K562 (cell line): ENCODE measurements around the gene DTNBP1. TPM values are rescaled to one million over a fixed set of nuclear protein-coding genes. Genes with fewer than 3 reads are reported as not detected.

Experiments used
- ATAC-seq: fragments of 200-7000 bp; cut with Tn5 transposase; 3 replicates; pipeline ENCODE4 v1.9.1; 2020; ENCODE audit warnings: moderate library complexity
- BruUV-seq: library from RNA; stranded (reverse); fragments of 400-500 nt; replicated peaks from 2 replicates; lab custom pipeline; 2021; lab: Mats Ljungman, UMichigan
- CTCF ChIA-PET: fragments of 300-600 bp; formaldehyde crosslinking; extraction: SDS; loops from one replicate; lab custom pipeline; 2021; ENCODE audit warnings: low intra/inter-chr PET ratio; lab: Yijun Ruan, JAX
- POLR2A ChIA-PET: fragments of 300-600, 350-650 bp; sonication (Branson Sonifier 250); formaldehyde crosslinking; extraction: SDS; loops from one replicate; lab custom pipeline; 2021; ENCODE audit warnings: antibody characterized with exemption, inconsistent platforms; lab: Yijun Ruan, JAX
- DNase-seq, 4 experiments: peaks; one replicate each; pipeline versions ENCODE4 v3.0.0 to v3.0.0-alpha.2; 2011 to 2018; ENCODE audit warnings: low spot score in 3 of 4, mixed read lengths in 3 of 4; ENCODE audit errors: extremely low read depth in 1 of 4
- FAIRE-seq: peaks from 2 replicates; lab custom pipeline; 2011; peaks lifted over from hg19 to GRCh38; lab: Jason Lieb, UNC
- H2AFZ ChIP-seq: 2 replicates; pipeline ENCODE4 v1.6.0; 2011; ENCODE audit warnings: low read depth, low read length, control low read depth, inconsistent platforms
- H3K27ac ChIP-seq: fragments of 200-600 bp; 3 replicates; pipeline ENCODE4 v1.8.0; 2011; ENCODE audit warnings: low read depth, mild to moderate bottlenecking, control low read depth, inconsistent platforms, low read length, moderate library complexity, mixed read lengths; ENCODE audit errors: extremely low read depth
- H3K27me3 ChIP-seq, 2 experiments: fragments of 300-600 bp in 1 of 2; 2 replicates in 1 of 2; 3 replicates in 1 of 2; pipeline versions ENCODE4 v1.6.0 to v1.8.0; 2011; ENCODE audit warnings: inconsistent platforms in 2 of 2, low read length in 2 of 2, mild to moderate bottlenecking in 1 of 2, mixed read lengths in 1 of 2, moderate library complexity in 1 of 2; ENCODE audit not compliant: control insufficient read depth in 2 of 2, insufficient read depth in 2 of 2
- H3K36me3 ChIP-seq: fragments of 300-600 bp; 3 replicates; pipeline ENCODE4 v1.8.0; 2011; ENCODE audit warnings: mild to moderate bottlenecking, low read length, inconsistent platforms; ENCODE audit not compliant: control insufficient read depth, insufficient read depth
- H3K4me1 ChIP-seq, 2 experiments: fragments of 200-600 bp in 1 of 2; replicated peaks in 1 of 2; 2 replicates in 1 of 2; 3 replicates in 1 of 2; pipeline versions ENCODE4 v1.5.1 to v1.8.0; 2011; ENCODE audit warnings: inconsistent platforms in 2 of 2, low read length in 2 of 2, mild to moderate bottlenecking in 1 of 2, mixed read lengths in 1 of 2, moderate library complexity in 1 of 2; ENCODE audit not compliant: control insufficient read depth in 2 of 2, insufficient read depth in 2 of 2
- H3K4me2 ChIP-seq: 2 replicates; pipeline ENCODE4 v1.6.1; 2011; ENCODE audit warnings: low read length, control low read depth, inconsistent platforms, mixed read lengths; ENCODE audit not compliant: insufficient read depth
- H3K4me3 ChIP-seq: fragments of 200-600 bp; sonication (generic), shearing (Covaris generic); 2 replicates; pipeline ENCODE4 v1.5.1; 2016; ENCODE audit warnings: control low read depth, inconsistent platforms
- H3K79me2 ChIP-seq: fragments of 200-600 bp; 3 replicates; pipeline ENCODE4 v1.8.0; 2011; ENCODE audit warnings: low read length, inconsistent platforms; ENCODE audit not compliant: control insufficient read depth, insufficient read depth
- H3K9ac ChIP-seq, 2 experiments: 2 replicates each; pipeline versions ENCODE4 v1.6.0 to v1.6.1; 2011; ENCODE audit warnings: low read depth in 2 of 2, low read length in 2 of 2, control low read depth in 1 of 2, inconsistent platforms in 1 of 2, mild to moderate bottlenecking in 1 of 2, mixed read lengths in 1 of 2; ENCODE audit not compliant: insufficient read depth in 1 of 2
- H3K9me1 ChIP-seq: one replicate; pipeline ENCODE4 v1.6.0; 2011; ENCODE audit warnings: inconsistent platforms, mild to moderate bottlenecking, low read length, moderate library complexity; ENCODE audit not compliant: control insufficient read depth, insufficient read depth
- H3K9me3 ChIP-seq: replicated peaks from 2 replicates; pipeline ENCODE4 v1.5.1; 2011; ENCODE audit warnings: low read depth, low read length, inconsistent platforms; ENCODE audit not compliant: control insufficient read depth, insufficient read depth
- H4K20me1 ChIP-seq: replicated peaks from 2 replicates; pipeline ENCODE4 v1.6.1; 2011; ENCODE audit warnings: low read length, inconsistent platforms, mixed read lengths; ENCODE audit not compliant: control insufficient read depth, insufficient read depth
- ELK3 ChIP-seq: fragments of 450-650 bp; formaldehyde crosslinking; IDR thresholded peaks from 2 replicates; pipeline ENCODE4 v1.4.0; 2020; ENCODE audit warnings: mild to moderate bottlenecking
- HOXB6 ChIP-seq: fragments of 250-450 bp; sonication (Bioruptor Pico); IDR thresholded peaks from 2 replicates; pipeline ENCODE4 v1.5.1; 2022; ENCODE audit warnings: mild to moderate bottlenecking, borderline replicate concordance
- JUND ChIP-seq, 2 experiments: IDR thresholded peaks; 2 replicates in 1 of 2; 3 replicates in 1 of 2; pipeline ENCODE4 v1.6.1; 2011; ENCODE audit warnings: borderline replicate concordance in 2 of 2, low read depth in 2 of 2, low read length in 2 of 2, improper control_type of control experiment in 1 of 2, missing biosample characterization in 1 of 2, missing genetic modification characterization in 1 of 2, missing genetic modification reagents in 1 of 2
- L3MBTL2 ChIP-seq: fragments of 450-650 bp; IDR thresholded peaks from 2 replicates; pipeline ENCODE4 v1.6.1; 2016; ENCODE audit warnings: mild to moderate bottlenecking, moderate library complexity
- LCOR ChIP-seq: sonication (generic); formaldehyde crosslinking; IDR thresholded peaks from 2 replicates; pipeline ENCODE4 v1.8.0; 2022; ENCODE audit warnings: mild to moderate bottlenecking, missing genetic modification reagents
- MAX ChIP-seq: sonication (generic); formaldehyde crosslinking; IDR thresholded peaks from 2 replicates; pipeline ENCODE4 v1.9.0; 2022; ENCODE audit warnings: mild to moderate bottlenecking, missing genetic modification reagents
- PYGO2 ChIP-seq: fragments of 450-650 bp; IDR thresholded peaks from 2 replicates; pipeline ENCODE4 v1.6.1; 2016; ENCODE audit warnings: mild to moderate bottlenecking, missing genetic modification characterization, moderate library complexity, missing compliant biosample characterization
- ZBTB1 ChIP-seq: sonication (generic); formaldehyde crosslinking; IDR thresholded peaks from 2 replicates; pipeline ENCODE4 v1.8.1; 2023; ENCODE audit warnings: missing genetic modification reagents, low read depth, mild to moderate bottlenecking, borderline replicate concordance
- ZEB2 ChIP-seq: fragments of 450-650 bp; IDR thresholded peaks from 2 replicates; pipeline ENCODE4 v1.6.1; 2016
- ZFP91 ChIP-seq: sonication (generic); formaldehyde crosslinking; IDR thresholded peaks from 2 replicates; pipeline ENCODE4 v1.8.0; 2022; ENCODE audit warnings: mild to moderate bottlenecking, missing genetic modification reagents
- ZNF318 ChIP-seq, 2 experiments: fragments of 450-650 bp; IDR thresholded peaks; 2 replicates each; pipeline ENCODE4 v1.6.1; 2016; ENCODE audit warnings: mild to moderate bottlenecking in 2 of 2, borderline replicate concordance in 1 of 2, low read depth in 1 of 2, moderate library complexity in 1 of 2
- WGBS: fragments of 100-300 bp; shearing (Covaris generic); methylation state at CpG from one replicate; pipeline ENCODE4 v1.1.6; 2016; ENCODE audit warnings: low coverage, mixed read lengths; ENCODE audit not compliant: insufficient coverage; ENCODE audit errors: missing lambda C conversion rate; 5-methylcytosine and 5-hydroxymethylcytosine counted together
- in situ Hi-C: fragments of 300-500 bp; cut with MboI; formaldehyde crosslinking; loops from 4 replicates; pipeline ENCODE4 v1.15.0; 2018; ENCODE audit warnings: inconsistent platforms, mixed read lengths
- intact Hi-C: fragments of 100-400 bp; cut with micrococcal nuclease; formaldehyde crosslinking; loops from 2 replicates; pipeline ENCODE4 v1.14.2; 2022
- polyA plus RNA-seq, 8 experiments: library from polyadenylated mRNA; depleted of rRNA in 4 of 8; stranded (reverse) in 5 of 8; unstranded in 3 of 8; fragments of >200 nt; fragmentation: Nextera tagmentation in 2 of 8; fragmentation: Illumina TruSeq in 1 of 8; extraction: Ambion mirVana in 2 of 8; extraction: Trizol in 1 of 8; gene quantifications; 2 replicates each; pipeline versions ENCODE4 v1.2.1 to v1.2.3, GENCODE V29; 2011 to 2014; ENCODE audit warnings: inconsistent platforms in 1 of 8, missing spikeins in 1 of 8
- total RNA-seq, 7 experiments: library from RNA; depleted of rRNA in 6 of 7; stranded (reverse); fragments of >200 nt in 6 of 7; fragmentation: Illumina TruSeq in 2 of 7; extraction: Trizol in 2 of 7; gene quantifications; 2 replicates each; pipeline versions ENCODE4 v1.2.1 to v1.2.3, GENCODE V29; 2011 to 2021; ENCODE audit warnings: low replicate concordance in 1 of 7

DTNBP1 gene
- total and polyA plus RNA-seq, 9 of the 15 experiments (the other 6 are each of a cell fraction or from before 2014, with no cell fraction given): 16.7 to 54.5 (median 21.4) TPM

- no peak overlapping the region for H3K27ac ChIP-seq
- no peaks in the 10 kb centered on the region for H3K9me1 ChIP-seq
- in situ Hi-C loops: no loop called here
- peaks cover 7 to 12% of the 10 kb centered on the region in 2 experiments for H3K4me1 ChIP-seq
- ChIA-PET POLR2A (no interaction called here), CTCF (no interaction called here)
- 0 out of 3 replicates have a peak, but pooled peaks cover 3% of the 10 kb centered on the region for H3K36me3 ChIP-seq
- intact Hi-C loops: no loop called here
- no peak overlapping the region for H3K9ac ChIP-seq
- no TSS peak for BruUV-seq
- DNase-seq: no peak
- H3K79me2 ChIP-seq: no peaks in the 10 kb centered on the region
- H3K4me3 ChIP-seq: no peak overlapping the region
- no peaks in the 10 kb centered on the region for H4K20me1 ChIP-seq
- H3K4me2 ChIP-seq: no peak overlapping the region
- 70% methylated on average over 5 of the region's 5 CpGs for WGBS
- no peak for ATAC-seq
- no peak for FAIRE-seq
- no peak overlapping the region for H2AFZ ChIP-seq
- H3K27me3 ChIP-seq: no peaks in the 10 kb centered on the region
- H3K9me3 ChIP-seq: no peaks in the 10 kb centered on the region
- no peak for TF ChIP-seq PYGO2
- no peak for TF ChIP-seq MAX (CRISPR knock-in tag)
- TF ChIP-seq L3MBTL2: no peak
- no peak for TF ChIP-seq ZFP91 (CRISPR knock-in tag)
- TF ChIP-seq LCOR (CRISPR knock-in tag): no peak
- TF ChIP-seq HOXB6 (CRISPR knock-in tag): no peak
- no peak for TF ChIP-seq ELK3 (CRISPR knock-in tag)
- no peak for TF ChIP-seq ZBTB1 (CRISPR knock-in tag)
- TF ChIP-seq ZNF318 (IDR thresholded peaks at IDR 0.05; ENCODE audit: borderline replicate concordance in 1 of 2, low read depth in 1 of 2): no peak
- no peak for TF ChIP-seq JUND (IDR thresholded peaks at IDR 0.05; ENCODE audit: borderline replicate concordance, low read depth, low read length)
- no peak for TF ChIP-seq JUND (tag; IDR thresholded peaks at IDR 0.05; ENCODE audit: borderline replicate concordance, low read depth, low read length)
- no peak for TF ChIP-seq ZEB2
Observed at GRCh38 chr6:15547400-15547799, 115.4 kb downstream of the DTNBP1 start.
